ENCODE results near the gene CDH13. TPM values are rescaled to one million over a fixed set of nuclear protein-coding genes. Genes with fewer than 3 reads are reported as not detected.

CDH13 gene
- total RNA-seq, 1 donor, result 102 TPM

DNA sequence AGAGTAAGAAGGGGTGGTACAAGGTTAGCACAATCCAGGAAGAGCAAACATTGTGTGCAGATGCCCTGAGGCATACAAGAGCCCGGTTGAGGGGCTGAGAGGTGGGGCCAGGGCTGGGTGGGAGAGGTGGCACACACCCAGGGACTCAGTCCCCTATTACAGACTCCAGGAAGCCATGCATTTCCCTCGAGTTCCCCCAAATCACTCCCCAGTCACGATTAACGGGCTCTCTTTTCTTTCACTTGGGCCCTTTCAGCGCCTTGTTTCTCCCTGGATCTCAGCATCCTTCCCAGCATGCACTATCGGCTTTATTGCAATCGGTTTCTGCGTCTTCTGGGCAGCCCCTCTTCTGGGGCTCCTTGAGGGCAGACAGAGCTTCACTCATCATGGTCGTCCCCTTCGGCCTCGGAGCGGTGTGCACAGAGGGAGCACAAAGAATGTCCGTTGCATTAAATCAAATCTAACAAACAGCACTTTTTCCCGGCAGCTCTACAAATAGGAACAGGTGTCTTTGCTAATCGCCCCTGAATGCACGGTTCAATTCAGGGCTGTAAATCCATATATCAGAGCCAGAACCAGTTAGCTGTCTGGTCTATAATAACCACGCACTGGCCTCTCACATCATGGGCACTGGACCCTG lies 996.4 kb downstream of the CDH13 start:
- Histone ChIP-seq H3K9me3 (ENCODE audit: low read depth, low read length) (no peaks in the 10 kb centered on the region), H3K4me1 (ENCODE audit: insufficient read depth, low read length) (no peaks in the 10 kb centered on the region), H4K20me1 (ENCODE audit: insufficient read depth, low read length) (no peaks in the 10 kb centered on the region), H2AFZ (ENCODE audit: low read length) (no peak overlapping the region), H3K79me2 (ENCODE audit: insufficient read depth, low read length) (no peaks in the 10 kb centered on the region), H3K27me3 (ENCODE audit: insufficient read depth, low read length) (no peaks in the 10 kb centered on the region), H3K36me3 (ENCODE audit: insufficient read depth, low read length) (no peaks in the 10 kb centered on the region), H3K27ac (ENCODE audit: low read depth, low read length) (no peak overlapping the region), H3K4me3 (ENCODE audit: insufficient read depth, low read length) (no peak overlapping the region), H3K4me2 (ENCODE audit: insufficient read depth, low read length) (no peak overlapping the region)
- DNase-seq (ENCODE audit: insufficient read length, low spot score, missing footprints), result no peak
- TF ChIP-seq, protein P1, sequence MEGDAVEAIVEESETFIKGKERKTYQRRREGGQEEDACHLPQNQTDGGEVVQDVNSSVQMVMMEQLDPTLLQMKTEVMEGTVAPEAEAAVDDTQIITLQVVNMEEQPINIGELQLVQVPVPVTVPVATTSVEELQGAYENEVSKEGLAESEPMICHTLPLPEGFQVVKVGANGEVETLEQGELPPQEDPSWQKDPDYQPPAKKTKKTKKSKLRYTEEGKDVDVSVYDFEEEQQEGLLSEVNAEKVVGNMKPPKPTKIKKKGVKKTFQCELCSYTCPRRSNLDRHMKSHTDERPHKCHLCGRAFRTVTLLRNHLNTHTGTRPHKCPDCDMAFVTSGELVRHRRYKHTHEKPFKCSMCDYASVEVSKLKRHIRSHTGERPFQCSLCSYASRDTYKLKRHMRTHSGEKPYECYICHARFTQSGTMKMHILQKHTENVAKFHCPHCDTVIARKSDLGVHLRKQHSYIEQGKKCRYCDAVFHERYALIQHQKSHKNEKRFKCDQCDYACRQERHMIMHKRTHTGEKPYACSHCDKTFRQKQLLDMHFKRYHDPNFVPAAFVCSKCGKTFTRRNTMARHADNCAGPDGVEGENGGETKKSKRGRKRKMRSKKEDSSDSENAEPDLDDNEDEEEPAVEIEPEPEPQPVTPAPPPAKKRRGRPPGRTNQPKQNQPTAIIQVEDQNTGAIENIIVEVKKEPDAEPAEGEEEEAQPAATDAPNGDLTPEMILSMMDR (IDR thresholded peaks at IDR 0.05; ENCODE audit: extremely low read depth, low read depth, low read length), result no peak

DNA sequence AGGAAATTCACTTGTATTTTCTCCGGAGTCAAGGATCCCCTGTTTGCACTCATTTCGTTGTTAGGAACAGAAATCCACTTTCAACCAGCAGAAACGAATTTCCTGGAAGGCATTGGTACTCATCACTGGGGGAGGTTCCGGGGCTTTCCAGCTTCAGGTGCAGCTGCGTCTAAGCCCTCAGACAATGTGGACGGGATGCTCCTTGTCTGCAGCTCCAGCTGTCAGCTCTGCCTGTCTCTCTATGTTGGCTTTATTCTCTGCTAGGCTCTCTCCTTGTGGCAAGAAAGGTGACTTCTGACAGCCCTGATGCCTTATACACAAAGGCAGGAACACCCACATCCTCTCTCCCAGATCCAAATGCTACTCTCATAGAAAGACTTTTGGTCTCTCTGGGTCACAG lies 997.1 kb downstream of the CDH13 start:
- no peak overlapping the region for H3K4me3 ChIP-seq (ENCODE audit: insufficient read depth, low read length)
- TF ChIP-seq, protein P1 (IDR thresholded peaks at IDR 0.05; ENCODE audit: extremely low read depth, low read depth, low read length), result no peak

DNA sequence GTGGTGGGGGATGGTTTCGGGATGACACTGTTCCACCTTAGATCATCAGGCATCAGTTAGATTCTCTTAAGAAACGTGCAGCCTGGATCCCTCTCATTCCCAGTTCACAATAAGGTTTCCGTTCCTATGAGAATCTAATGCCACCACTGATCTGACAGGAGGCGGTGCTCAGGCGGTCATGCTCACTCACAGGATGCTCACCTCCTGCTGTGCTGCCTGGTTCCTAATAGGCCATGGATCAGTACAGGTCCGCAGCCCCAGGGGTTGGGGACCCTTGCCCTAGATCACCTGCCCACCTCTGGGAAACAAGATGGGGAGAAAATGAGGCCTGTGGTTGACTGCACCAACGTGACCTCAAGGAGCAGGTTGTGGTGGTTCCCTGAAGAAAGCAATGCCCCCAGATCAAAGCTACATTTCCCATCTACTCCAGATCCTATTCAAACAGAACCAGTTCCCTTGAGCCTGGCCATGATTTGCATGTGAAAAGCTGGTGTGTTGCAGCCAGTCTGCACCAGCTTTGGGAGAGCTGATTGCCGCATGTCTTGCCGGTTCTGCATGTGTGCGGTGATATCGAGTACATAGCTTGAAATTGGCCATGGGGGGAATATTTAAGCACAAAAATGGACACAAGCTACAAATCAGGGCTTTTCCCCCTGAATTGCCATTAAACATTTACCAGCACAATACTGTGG lies 997.8 kb downstream of the CDH13 start:
- H3K27me3 ChIP-seq (ENCODE audit: insufficient read depth, low read length), result no peaks in the 10 kb centered on the region
- no peaks in the 10 kb centered on the region for H3K9me3 ChIP-seq (ENCODE audit: low read depth, low read length)
- TF ChIP-seq, protein P1 (IDR thresholded peaks at IDR 0.05; ENCODE audit: extremely low read depth, low read depth, low read length), result no peak
- no peak overlapping the region for H3K4me2 ChIP-seq (ENCODE audit: insufficient read depth, low read length)
- no peak for DNase-seq (ENCODE audit: insufficient read length, low spot score, missing footprints)
- H2AFZ ChIP-seq (ENCODE audit: low read length), result no peak overlapping the region
- H3K36me3 ChIP-seq (ENCODE audit: insufficient read depth, low read length), result no peaks in the 10 kb centered on the region
- no peak overlapping the region for H3K4me3 ChIP-seq (ENCODE audit: insufficient read depth, low read length)
- no peaks in the 10 kb centered on the region for H4K20me1 ChIP-seq (ENCODE audit: insufficient read depth, low read length)
- no peak overlapping the region for H3K27ac ChIP-seq (ENCODE audit: low read depth, low read length)
- H3K4me1 ChIP-seq (ENCODE audit: insufficient read depth, low read length), result no peaks in the 10 kb centered on the region
- no peaks in the 10 kb centered on the region for H3K79me2 ChIP-seq (ENCODE audit: insufficient read depth, low read length)

More for the DNA sequence above, 997.1 kb downstream of the CDH13 start:
- H3K27ac ChIP-seq (ENCODE audit: low read depth, low read length), result no peak overlapping the region
- no peaks in the 10 kb centered on the region for H3K27me3 ChIP-seq (ENCODE audit: insufficient read depth, low read length)
- no peaks in the 10 kb centered on the region for H4K20me1 ChIP-seq (ENCODE audit: insufficient read depth, low read length)
- H3K36me3 ChIP-seq (ENCODE audit: insufficient read depth, low read length), result no peaks in the 10 kb centered on the region
- no peaks in the 10 kb centered on the region for H3K9me3 ChIP-seq (ENCODE audit: low read depth, low read length)
- H3K4me2 ChIP-seq (ENCODE audit: insufficient read depth, low read length), result no peak overlapping the region
- H3K4me1 ChIP-seq (ENCODE audit: insufficient read depth, low read length), result no peaks in the 10 kb centered on the region
- no peak for DNase-seq (ENCODE audit: insufficient read length, low spot score, missing footprints)
- H3K79me2 ChIP-seq (ENCODE audit: insufficient read depth, low read length), result no peaks in the 10 kb centered on the region
- no peak overlapping the region for H2AFZ ChIP-seq (ENCODE audit: low read length)

DNA sequence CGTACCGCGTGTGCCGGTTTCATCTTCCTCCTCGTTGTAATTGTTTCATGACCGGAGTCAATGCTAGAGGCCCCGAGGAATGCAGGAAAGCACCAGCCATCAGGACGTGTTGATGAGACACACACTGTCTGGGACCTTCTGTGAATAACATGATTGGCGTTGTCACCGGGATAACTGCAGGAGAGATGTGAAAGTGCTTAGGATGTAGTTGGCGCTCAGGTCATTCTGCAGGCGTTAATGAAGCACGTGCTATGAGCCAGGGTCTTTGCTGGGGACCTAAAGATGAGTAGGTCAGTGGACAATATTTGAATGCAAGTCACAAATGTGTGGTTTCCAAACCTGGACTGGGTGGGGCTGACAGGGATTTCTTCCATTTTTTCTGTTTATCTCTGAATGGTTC lies 999.4 kb downstream of the CDH13 start:
- Histone ChIP-seq H3K36me3 (ENCODE audit: insufficient read depth, low read length) (no peaks in the 10 kb centered on the region), H4K20me1 (ENCODE audit: insufficient read depth, low read length) (no peaks in the 10 kb centered on the region), H2AFZ (ENCODE audit: low read length) (no peak overlapping the region), H3K9me3 (ENCODE audit: low read depth, low read length) (no peaks in the 10 kb centered on the region), H3K4me2 (ENCODE audit: insufficient read depth, low read length) (no peak overlapping the region), H3K27ac (ENCODE audit: low read depth, low read length) (no peak overlapping the region), H3K27me3 (ENCODE audit: insufficient read depth, low read length) (no peaks in the 10 kb centered on the region), H3K79me2 (ENCODE audit: insufficient read depth, low read length) (no peaks in the 10 kb centered on the region), H3K4me1 (ENCODE audit: insufficient read depth, low read length) (no peaks in the 10 kb centered on the region), H3K4me3 (ENCODE audit: insufficient read depth, low read length) (no peak overlapping the region)
- TF ChIP-seq, protein P1 (IDR thresholded peaks at IDR 0.05; ENCODE audit: extremely low read depth, low read depth, low read length), result no peak
- DNase-seq (ENCODE audit: insufficient read length, low spot score, missing footprints), result no peak
